Activated CD8-positive, alpha-beta memory T cell treated with anti-CD3 and anti-CD28 coated beads for 1 hour (primary cell): ENCODE measurements around the gene GNAQ.

Experiments
- DNase-seq, 2 donors: peaks; one replicate each; pipeline ENCODE4 v3.0.0-alpha.2; 2020; ENCODE audit warnings: low read depth in 1 of 2; ENCODE audit errors: extremely low read depth in 1 of 2

Gene GNAQ

DNA sequence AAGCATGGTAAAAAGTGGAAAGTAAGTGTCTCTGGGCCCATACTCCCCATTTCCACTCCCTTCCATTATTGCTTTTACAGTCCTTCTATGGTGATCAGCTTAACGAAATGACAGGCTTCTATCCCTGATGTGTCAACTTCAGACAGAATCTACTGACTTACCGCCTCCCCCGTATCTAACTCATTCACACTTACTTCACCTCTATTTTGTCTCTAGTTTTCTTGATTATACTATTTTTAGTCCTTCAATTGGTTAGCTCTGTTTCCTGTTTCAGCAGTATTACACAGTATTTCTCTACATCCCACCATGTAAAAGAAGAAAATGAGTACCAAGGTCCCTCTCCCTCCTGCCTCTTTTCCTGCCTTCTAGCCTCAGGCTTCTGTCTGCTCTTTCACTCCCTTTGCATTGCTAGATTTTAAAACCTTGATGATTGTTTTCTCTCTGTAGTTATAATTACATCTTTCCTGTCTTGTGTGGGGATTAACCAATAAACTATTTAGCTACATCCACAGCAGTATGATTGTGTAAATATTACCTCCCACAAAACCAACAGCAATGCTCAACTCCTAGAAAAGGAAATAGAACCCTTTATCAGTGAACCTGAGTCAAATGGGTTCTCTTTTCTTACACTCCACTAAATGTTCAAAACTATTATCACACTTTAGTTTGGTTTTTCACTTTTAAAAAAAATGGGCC is 53.4 kb downstream of the GNAQ start:
- no peak for DNase-seq

DNA sequence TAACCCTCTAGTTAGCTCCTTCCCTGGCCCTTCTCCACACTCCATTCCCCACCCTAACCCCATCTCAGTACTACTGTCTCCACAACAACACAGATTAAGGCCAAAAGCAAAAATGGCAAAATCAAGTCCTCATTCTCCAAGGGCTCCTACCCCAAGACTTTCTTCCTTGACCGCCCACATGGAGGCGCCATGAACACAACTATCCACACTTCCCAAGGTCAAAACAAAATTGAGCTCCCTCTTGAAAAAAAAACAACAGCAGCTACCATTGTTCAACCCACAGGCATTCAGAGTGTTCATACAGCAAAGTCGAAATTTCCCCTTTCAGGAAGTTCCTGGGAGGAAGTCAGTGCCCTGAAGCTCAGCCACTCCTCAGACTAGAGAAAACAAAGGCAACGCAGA is 54.4 kb downstream of the GNAQ start:
- peak; percentile 3 to 22 for DNase-seq

DNA sequence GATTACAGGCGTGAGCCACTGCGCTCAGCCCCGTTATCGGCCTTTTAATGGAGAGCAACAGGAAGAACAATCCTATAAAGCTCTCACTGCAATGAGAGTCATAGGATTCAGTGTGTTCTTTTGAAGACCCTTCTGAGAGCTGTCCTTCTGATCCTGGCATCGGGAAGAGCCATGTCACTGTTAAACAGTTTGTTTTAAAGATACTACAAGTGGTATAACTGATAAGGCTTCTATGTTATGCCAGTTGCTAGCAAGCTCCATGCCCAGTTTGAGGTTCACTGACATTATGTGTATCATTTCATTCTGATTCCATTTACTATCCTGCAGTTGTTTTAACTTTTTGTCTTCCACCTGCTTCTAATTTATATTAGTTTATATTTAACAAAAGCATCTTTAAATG is 55.8 kb downstream of the GNAQ start:
- DNase-seq = no peak

DNA sequence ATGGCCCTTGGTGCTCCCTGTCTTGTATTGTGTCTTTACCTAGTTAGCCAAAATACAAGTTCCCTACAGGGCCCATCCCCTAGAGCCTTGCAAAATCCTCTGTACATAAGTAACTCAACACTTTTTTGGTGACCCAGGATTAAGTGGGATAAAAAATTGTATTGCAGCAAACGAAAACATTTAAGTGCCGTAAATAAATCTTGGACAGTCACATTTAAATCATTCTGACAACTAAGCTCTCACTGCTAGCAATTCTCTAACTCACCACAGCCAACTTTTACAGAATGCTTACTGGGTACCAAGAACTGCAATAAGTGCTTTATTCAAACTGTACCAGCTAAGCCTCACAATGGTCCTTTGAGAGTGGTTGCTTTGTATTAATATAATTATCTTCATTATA is 56.6 kb downstream of the GNAQ start:
- DNase-seq = no peak

DNA sequence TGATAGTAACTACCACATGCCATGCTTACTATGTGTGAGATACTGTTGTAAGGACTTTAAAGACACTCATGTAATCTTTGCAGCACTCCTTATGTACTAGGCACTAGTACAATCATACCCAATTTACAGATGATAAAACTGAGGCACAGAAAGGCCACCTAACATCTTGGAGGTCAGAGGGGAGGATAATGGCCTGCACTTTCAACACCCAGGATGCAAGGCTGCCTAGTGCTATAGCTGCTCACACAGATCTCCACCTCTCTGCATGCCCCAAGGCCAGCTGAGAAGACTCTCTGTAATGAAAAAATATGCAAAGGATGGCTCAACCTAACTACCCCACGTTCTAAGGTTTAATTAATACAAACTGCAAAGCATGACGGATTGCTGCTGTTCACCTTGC is 57.2 kb downstream of the GNAQ start:
- DNase-seq = no peak

DNA sequence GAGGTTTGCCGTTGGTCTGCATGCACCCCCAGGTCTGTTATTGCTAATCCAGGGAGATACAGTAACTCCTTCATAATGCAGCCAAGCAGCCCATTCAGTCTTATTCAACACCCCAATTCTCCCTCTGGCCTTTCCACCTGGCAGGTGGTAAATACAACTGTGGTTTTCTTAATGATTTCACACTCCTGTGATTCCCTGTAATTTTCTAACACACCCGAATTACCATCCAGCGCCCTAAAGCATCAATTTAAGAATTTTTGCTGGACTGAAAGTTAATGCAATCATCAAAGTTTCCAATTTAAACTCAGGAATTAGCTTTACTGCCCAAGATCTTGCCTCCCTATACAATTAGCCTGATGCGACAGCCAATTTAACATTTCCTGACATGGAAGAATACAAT is 62.5 kb downstream of the GNAQ start:
- DNase-seq = no peak

DNA sequence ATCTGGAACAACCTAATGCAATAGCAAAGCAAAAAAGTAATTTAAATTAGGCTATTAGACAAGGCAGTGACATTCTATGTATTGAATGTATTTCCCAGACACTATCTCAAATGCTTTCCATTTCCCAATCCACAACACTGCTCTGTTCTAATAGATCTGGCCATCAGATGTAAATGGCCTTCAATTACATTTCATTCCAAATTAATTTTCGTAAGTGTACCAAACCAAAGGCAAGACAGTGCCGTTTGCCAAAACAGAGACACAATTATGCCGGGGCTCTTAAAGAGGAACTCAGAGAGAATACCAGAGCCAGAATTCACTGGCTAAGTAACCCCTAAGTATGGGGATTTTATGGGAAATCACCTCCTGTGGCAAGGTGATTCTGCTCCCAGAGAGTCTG is 63.1 kb downstream of the GNAQ start:
- no peak for DNase-seq

DNA sequence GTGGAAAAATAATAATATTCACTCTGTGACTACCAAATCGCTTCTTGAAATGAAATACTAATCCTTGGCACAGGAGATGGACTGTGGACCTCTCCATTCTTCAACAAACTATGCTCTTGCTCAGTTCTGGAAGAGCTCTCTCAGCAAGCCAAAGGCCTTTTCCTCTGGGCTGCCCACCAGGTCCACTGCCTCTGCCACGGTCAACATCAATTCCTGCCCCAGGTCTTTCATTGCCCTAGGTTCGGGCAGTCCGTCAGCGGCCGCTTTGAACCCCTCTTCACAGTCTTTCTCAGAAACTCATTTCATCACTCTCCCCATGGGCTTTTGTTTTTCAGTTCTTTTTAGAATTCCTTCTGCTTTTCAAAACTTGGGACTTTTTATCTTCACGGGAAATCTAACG is 64.9 kb downstream of the GNAQ start:
- no peak for DNase-seq

DNA sequence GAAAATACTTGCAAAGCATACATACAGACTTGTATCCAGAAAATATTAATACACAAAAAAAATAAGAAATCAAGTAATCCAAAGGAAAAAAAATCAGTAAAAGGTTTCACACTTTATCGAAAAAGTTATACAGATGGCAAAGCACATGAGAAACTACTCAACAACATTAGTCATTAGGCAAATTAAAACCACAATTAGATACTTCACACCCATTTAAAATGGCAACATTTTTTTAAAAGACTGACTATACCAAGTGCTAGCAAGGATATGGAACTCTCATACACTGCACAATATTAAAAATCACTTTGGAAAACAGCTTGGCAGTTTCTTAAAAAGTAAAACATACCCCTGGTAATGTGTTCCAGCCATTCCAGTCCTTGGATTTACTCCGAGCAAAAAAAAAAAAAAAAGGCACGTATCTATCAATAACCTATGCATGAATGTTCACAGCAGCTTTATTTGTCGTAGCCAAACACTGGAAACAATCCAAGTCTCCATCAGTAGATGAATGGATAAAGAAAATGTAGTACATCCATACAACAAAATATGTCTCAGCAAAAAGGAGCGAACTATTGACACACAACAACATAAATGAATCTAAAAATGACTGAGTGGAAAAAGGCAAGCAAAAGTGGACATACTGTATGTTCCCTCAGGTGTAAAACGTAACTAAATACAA is 66.0 kb downstream of the GNAQ start:
- no peak for DNase-seq

DNA sequence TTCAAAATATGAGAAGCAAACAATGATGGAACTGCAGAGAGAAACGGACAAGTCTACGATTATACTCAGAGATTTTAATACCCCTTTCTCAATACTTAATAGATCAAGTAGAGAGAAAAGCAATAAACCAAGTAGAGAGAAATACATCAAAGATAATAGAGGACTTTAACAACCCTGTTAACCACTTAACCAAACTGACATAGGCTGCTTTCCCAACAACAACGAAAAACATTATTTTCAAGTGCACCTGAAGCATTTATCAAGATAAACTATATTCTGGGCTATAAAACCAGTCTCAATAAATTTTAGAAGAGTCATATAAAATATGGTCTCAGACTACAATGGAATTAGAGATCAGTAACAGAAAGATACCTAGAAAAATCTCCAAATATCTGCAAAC is 67.4 kb downstream of the GNAQ start:
- no peak for DNase-seq

DNA sequence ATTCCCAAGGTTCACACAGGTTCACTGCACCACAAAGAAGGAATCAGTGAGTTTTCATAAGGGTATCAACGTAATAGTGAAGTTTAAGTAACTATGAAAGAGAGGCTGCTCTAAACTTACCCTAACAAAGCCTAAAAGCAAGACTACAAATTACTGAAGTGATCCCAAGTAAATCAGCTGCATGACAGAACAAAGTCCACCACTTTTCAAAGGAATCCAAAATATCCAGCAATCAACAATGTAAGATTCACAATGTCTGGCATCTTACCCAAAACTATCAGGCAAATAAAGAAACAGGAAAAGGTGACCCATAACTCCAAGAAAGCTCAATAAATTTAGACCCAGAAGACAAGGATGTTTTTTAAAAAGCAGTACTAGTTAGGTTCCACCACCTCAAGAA is 70.1 kb downstream of the GNAQ start:
- DNase-seq = no peak

DNA sequence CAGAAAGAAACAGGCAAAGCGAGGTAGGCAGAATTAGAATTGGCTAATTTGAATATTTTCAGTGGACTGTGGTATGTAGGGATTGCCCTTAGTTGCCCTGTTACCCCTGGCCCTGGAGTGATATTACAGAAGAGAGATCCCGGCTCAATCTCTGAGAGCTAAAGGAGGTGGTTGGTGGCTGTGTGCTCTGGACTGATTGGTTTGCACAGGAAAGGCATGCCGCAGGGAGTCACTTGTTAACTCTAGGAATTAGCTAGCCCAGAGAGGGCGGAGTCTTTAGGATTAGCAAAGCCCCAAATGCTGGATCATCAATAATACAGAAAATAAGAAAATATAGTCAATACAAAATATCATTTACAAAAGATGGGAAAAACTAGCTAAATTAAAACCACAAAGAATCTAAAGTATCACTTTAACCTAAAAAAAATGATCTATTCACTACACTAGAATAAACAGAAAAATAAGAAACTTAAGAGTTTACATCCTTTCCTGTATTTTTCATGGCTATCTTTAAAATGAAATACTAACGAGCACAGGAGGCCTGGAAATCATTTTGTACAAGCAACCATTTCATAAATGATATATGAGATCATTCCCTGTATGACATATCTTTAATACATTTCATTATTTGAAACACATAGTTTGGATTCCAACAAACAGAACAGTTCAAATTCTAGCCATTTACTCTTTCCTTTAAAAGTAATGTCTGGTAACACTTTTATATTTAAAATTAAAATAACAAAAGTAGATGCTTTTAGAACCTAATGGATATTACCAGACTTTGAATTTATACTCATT is 71.1 kb downstream of the GNAQ start:
- no peak for DNase-seq

DNA sequence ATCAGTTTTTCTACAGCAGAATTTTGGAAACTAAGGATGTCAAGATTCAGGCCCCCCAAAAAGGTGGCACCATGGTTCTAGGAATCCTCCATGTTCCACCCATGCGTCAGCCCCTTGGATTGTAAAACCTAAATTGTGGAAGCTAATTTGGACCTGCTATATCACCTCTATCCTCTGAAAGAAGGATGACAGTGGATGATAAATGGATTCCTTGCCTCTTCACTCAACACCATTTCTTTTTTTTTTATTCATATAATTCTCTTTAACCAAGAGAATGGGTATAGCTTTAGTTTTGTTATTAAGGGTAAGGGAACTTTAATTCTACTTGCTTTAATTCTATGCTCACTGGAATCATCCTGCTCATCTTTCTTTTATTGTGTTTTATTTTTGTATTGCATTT is 71.8 kb downstream of the GNAQ start:
- no peak for DNase-seq

DNA sequence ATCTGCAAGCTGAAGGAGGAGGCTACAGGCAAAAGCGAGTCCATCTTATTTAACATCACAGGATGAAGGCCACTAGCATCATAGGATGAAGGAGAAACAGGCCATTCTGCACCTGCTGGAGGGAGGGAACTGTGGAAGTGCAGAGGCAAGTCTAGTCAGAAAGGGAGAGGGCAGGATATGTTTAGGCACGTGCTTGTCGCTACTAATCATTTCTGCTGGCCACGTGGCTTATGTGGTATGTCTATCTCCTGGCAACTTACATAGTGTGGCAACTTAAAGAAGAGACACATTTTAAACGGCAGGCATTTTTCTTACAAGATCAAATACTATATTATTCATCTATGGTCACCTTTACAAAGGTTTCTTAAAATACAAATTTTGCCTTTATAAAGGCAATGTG is 74.0 kb downstream of the GNAQ start:
- no peak for DNase-seq

DNA sequence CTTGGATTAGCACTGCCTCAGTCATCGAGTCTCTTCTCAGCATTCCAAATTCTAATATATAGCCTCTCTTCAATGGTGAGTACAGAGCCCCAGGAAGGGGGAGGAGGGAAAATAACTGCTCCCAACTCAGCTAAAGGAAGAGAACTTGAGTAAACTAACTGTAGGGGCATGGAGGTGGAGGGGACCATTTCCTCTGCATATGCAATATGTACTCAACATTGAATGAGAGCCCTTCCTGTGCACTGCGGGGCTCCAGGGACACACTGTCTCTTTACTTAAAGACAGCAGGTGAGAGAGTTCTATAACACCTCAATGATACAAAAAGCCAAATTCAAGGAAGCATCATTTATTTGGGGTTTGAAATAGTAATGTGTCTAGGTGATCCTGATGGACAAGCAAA is 75.1 kb downstream of the GNAQ start:
- DNase-seq = no peak

DNA sequence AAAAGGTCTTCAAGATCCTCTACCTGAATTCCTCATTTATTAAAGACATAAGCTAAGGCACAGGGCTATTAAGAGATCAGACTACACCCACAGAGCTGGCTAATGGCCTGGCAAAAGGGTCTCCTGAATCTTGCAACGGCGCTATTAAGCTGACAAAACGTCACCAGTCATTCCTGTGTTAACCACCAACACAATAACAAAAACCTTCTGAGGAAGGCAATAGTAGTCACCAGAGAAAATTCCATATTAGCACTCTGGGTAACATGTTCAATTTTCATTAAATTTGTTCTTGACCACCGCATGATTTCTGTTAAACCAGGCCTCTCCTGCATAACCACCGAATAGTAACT is 77.0 kb downstream of the GNAQ start:
- DNase-seq = no peak

DNA sequence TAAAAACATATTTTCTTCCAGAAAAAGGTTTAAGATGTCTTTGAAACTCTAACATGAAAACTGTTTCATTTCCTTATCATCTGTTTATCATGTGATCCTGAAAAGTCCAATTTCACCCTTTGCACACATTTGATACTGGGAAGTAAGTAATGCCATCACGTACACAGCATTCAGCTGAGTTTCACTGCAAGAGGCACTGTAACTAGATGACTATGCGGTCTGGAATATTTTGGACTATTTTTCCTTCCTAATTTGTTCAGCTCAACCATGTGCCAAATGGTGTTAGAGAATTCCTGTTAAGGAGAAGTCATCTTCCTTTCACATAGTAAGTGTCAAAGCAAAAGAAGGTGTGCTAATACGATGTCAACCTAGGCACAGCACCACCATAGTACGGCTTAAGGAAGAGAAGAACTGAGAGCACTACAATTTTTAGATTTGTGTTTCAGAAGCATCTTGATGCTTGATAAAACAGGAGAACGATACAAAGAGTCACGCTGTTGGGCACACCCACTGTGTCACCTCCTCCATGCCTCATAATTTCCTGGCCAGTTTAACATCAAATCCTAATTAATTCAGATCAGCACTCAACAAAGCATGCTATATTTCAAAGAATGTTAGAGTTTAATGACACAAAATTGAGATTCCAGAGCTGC is 77.5 kb downstream of the GNAQ start:
- DNase-seq = no peak

DNA sequence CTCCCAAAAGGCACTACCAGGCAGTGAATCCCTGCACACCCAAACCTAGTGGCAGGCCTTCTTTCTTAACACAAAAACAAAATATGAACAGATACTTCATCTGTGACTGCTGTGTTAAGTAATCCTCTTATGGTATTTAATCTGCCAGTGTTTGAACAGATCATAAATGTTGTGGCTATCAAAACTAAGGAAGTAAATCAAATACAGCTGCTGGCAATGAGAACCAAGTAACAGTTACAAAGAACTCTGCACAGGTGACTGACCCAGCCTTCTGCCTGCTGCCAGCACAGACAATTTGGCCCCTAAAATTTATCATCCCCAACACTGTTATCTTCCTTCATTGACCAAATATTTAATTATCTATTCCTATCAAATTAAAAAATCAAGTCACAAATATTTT is 78.0 kb downstream of the GNAQ start:
- no peak for DNase-seq

DNA sequence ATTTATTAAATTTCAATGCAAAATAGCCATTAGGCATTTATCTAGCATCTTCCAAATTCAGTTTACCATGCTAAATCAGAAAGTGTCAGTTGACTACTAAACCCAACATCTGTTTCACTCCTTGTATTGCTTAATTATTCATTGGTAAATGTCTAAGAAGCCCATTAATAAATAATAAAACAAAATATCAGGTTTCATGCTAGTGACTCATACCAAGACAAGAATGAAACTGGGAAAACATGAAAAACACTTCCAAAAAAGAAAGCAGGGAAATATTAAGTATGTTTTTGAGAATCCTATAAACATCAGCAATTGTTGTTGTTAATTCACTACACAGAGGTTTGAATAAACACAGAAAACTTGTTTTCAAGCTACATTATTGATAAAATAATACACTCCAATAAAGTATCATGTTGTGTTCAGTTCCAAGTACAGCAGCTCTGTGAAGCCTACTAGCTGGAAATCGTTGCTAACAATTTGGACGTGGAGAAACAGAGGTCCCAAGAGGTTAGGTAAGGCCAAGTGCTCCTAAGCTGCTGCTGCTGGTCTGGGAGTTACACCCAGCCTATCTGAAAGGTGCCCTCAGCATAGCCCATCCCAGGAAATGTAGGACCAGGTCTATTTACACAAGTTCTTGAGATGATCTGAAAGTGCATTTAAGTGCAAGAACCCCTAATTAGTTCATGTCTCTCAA is 78.8 kb downstream of the GNAQ start:
- DNase-seq = no peak

DNA sequence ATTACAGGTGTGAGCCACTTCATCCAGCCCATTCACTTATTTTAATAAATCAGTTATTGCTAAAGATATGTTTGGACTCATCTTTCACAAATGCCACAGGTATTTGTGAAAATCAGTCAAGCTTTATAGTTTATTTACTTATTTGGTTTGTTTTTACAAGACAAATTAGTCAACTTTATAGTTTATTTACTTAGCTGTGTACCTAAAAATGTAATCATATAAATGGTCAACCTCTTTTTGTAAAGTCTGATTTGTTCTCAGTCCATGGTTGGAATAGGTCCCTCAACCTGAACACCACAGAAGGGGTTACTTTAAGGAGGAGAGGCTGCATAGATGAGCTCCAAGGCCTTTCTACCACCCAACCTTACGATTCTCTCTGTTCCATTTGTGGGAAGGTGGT is 80.2 kb downstream of the GNAQ start:
- no peak for DNase-seq

DNA sequence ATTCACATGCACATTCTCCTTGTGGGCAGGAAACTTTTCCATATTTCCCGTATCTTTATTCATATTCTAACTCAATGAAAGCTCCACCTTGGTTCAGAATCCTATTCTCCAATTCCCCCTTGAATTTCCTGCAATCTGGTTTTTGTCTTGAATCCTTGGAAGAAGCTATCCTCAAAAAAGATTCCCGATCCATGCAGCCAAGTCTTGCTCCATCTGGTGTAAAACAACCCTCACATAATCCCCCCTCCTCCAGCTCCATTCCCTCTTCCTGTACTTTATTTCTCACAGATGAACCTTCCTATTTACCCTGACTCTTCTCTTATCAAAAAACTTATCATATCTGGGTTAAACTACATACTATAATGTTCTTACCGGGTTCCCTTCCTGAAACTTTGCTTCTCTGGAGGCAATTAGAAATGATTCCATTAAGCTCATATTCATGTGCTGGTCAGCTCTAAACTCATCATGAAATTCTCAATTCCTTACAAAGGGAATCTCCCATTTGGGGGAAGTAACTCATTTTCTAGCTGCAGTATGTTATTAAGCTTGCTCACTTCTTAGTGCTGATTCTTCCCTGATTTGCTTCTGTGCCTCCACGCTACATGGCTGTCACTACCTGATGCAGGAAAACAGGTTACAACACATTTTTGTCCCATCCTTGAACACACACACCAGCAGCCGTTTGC is 81.7 kb downstream of the GNAQ start:
- DNase-seq = no peak
